ENCODE measurements around the gene TTC34. TPM values are rescaled to one million over a fixed set of nuclear protein-coding genes. Genes with fewer than 3 reads are reported as not detected.

TTC34 gene
- total RNA-seq, 1 experiment from 2014 or later, result 0.92 TPM

DNA sequence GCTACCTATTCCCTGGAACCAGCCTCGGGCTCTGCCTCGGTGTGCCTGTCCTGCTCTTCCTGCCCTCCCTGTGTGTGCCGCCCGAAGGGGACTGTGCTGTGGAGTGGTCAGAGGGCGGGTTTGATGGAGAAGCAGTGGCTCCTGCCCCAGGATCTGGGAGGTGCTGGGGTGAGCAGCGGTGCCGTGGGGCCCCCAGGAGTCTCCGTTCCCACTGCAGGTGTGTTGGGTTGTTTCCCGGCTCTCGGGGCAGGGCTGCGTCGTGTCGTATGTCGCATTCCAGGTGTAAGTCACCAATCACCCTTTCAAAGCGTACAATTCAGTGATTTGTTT is 32.6 kb upstream of the TTC34 start:
- no peak overlapping the region for H3K18ac ChIP-seq (ENCODE audit: insufficient read length, low read depth, low read length)
- H2AFZ ChIP-seq (ENCODE audit: low read length), result no peak overlapping the region
- no peak overlapping the region for H3T11ph ChIP-seq (ENCODE audit: low read length)
- H2AK5ac ChIP-seq (ENCODE audit: insufficient read length, low read length), result no peak overlapping the region
- H3K79me1 ChIP-seq (ENCODE audit: insufficient read depth, low read depth, low read length, poor library complexity, severe bottlenecking), result no peaks in the 10 kb centered on the region
- no peak overlapping the region for H3K4me2 ChIP-seq (ENCODE audit: insufficient read depth, insufficient read length, low read length)
- H3K9me3 ChIP-seq (ENCODE audit: control insufficient read depth, low read depth, low read length), result peaks cover 90% of the 10 kb centered on the region
- no peaks in the 10 kb centered on the region for H3K23me2 ChIP-seq (ENCODE audit: insufficient read length, low read depth, low read length, poor library complexity, severe bottlenecking)
- H3K27me3 ChIP-seq (ENCODE audit: insufficient read depth, low read length), result no peaks in the 10 kb centered on the region
- no peak overlapping the region for H3K56ac ChIP-seq (ENCODE audit: insufficient read length, low read depth, low read length)
- peaks cover 33 to 93% of the 10 kb centered on the region in 2 experiments for H3K9me3 Mint-ChIP-seq
- H3K79me2 ChIP-seq (ENCODE audit: insufficient read depth, low read length), result no peaks in the 10 kb centered on the region
- H3K27ac ChIP-seq (ENCODE audit: insufficient read length, low read depth, low read length), result no peak overlapping the region
- H2BK12ac ChIP-seq (ENCODE audit: insufficient read length, low read depth, low read length), result no peak overlapping the region
- H4K91ac ChIP-seq (ENCODE audit: insufficient read length, low read depth, low read length), result no peak overlapping the region
- H2BK20ac ChIP-seq (ENCODE audit: low read depth, low read length, poor library complexity, severe bottlenecking), result no peak overlapping the region
- H3K4me1 ChIP-seq (ENCODE audit: insufficient read depth, low read length), result no peaks in the 10 kb centered on the region
- DNase-seq, result no peak
- no peak overlapping the region for H3K23ac ChIP-seq (ENCODE audit: insufficient read length, low read depth, low read length)
- no peak overlapping the region for H3K27ac Mint-ChIP-seq
- no peak overlapping the region for H2BK120ac ChIP-seq (ENCODE audit: low read depth, low read length, poor library complexity, severe bottlenecking)
- H2BK15ac ChIP-seq (ENCODE audit: low read depth, low read length), result no peak overlapping the region
- H3K4me3 Mint-ChIP-seq, result no peak overlapping the region
- H3K14ac ChIP-seq (ENCODE audit: insufficient read depth, low read length), result no peak overlapping the region
- H3K9ac ChIP-seq (ENCODE audit: extremely low read depth, insufficient read length, low read length), result no peak overlapping the region
- TF ChIP-seq CTCF (conservative IDR thresholded peaks at IDR 0.05), result no peak
- peaks cover 3 to 14% (median 4%) of the 10 kb centered on the region in 3 experiments; a peak in 4 of 7 replicates for H3K36me3 Mint-ChIP-seq (ENCODE audit: insufficient read depth in 1 of 3, low read depth in 3 of 3)
- no peak overlapping the region for H3K4ac ChIP-seq (ENCODE audit: low read depth, low read length)
- H3K4me1 Mint-ChIP-seq, result no peaks in the 10 kb centered on the region
- H3K27me3 Mint-ChIP-seq (ENCODE audit: low read depth), result no peaks in the 10 kb centered on the region
- no peak overlapping the region for H2BK5ac ChIP-seq (ENCODE audit: insufficient read length, low read length)
- no peak overlapping the region for H4K5ac ChIP-seq (ENCODE audit: insufficient read length, low read depth, low read length)
- WGBS (ENCODE audit: extremely low coverage, insufficient read length, low lambda C conversion rate), result no CpG with 5 or more reads among the region's 15 CpGs
- H4K8ac ChIP-seq (replicated peaks; ENCODE audit: insufficient read length, low read depth, low read length), result no peak overlapping the region
- H4K20me1 ChIP-seq (ENCODE audit: control insufficient read depth, insufficient read depth, insufficient read length), result no peaks in the 10 kb centered on the region

Data from H9 (cell line).